Islet precursor cell (in vitro differentiated cells): ENCODE measurements around the gene NPEPL1.
"Not testable (repeated sequence)": the region's sequence is repeated elsewhere in the genome, so short reads cannot be mapped to it uniquely, and the experiment has no call there.

Experiments used
- DNase-seq: peaks from one replicate; pipeline ENCODE4 v3.0.0-alpha.2; 2018

NPEPL1 gene

GRCh38 chr20:58743929-58744534, 51.4 kb downstream of the NPEPL1 start:
- DNase-seq: no peak

GRCh38 chr20:58744836-58745235, 52.2 kb downstream of the NPEPL1 start:
- DNase-seq: no peak

DNA sequence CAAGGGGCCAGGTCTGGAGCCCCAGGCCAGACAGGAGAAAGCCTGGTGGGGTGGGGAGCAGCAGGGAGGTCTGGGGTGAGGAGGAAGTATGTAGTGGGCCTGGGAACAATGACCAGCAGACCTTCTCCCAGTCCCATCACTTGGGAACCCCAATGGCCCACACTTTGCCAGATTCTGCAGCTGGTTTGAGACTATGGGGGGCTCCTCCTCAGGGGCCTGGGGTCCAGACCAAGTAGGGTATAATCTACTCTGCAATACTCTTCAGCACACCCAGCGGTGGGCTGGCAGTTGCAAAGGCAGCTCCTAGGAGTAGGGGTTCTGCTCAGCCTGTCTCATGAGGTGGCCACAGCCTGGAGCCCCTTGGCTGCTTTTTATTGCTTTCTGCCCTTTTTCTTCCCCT, 52.8 kb downstream of the NPEPL1 start:
- no peak for DNase-seq

- no peak for DNase-seq
Observed at GRCh38 chr20:58746620-58747019, 54.0 kb downstream of the NPEPL1 start.

GRCh38 chr20:58747211-58747610, 54.6 kb downstream of the NPEPL1 start:
- DNase-seq: no peak

- DNase-seq: no peak
Observed at GRCh38 chr20:58748618-58749017, 56.0 kb downstream of the NPEPL1 start.

GRCh38 chr20:58749098-58749769, 56.6 kb downstream of the NPEPL1 start:
- DNase-seq: no peak

- DNase-seq: no peak
Observed at GRCh38 chr20:58749979-58750378, 57.4 kb downstream of the NPEPL1 start.

GRCh38 chr20:58750706-58751105, 58.1 kb downstream of the NPEPL1 start:
- DNase-seq: not testable (repeated sequence)

- no peak for DNase-seq
Observed at GRCh38 chr20:58751979-58752378, 59.4 kb downstream of the NPEPL1 start.

GRCh38 chr20:58752565-58752964, 60.0 kb downstream of the NPEPL1 start:
- DNase-seq: no peak

DNA sequence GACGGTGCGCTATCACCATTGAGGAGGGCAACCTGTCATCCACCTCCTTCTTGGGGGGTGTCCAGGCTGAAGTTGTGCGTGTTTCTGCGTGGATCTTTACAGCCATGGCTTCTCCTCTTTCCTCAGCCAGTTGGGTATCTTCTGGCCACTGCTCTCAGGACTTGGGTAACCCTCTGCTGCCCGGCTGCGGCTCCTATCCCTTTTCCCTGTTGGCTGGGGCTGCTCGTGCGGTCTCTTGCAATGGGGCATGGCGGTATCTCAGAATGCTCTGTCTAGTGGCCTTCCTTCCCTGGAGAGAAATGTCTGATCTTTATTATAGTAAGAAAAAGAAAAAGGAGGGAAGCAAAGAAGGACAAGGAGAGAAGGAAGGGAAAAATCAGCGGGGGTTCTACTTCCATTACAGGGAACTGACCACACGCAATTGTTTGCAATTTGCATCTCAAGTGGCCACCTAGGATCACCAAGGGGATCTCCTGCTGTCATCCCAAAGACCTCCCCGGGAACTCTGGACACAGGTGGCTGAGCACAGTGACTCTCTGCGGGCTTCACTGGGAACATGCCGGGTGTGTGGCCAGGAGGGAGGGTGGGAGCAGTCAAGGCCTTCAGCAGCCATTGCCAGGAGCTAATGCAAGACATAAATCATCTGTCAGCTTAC, 60.8 kb downstream of the NPEPL1 start:
- no peak for DNase-seq

DNA sequence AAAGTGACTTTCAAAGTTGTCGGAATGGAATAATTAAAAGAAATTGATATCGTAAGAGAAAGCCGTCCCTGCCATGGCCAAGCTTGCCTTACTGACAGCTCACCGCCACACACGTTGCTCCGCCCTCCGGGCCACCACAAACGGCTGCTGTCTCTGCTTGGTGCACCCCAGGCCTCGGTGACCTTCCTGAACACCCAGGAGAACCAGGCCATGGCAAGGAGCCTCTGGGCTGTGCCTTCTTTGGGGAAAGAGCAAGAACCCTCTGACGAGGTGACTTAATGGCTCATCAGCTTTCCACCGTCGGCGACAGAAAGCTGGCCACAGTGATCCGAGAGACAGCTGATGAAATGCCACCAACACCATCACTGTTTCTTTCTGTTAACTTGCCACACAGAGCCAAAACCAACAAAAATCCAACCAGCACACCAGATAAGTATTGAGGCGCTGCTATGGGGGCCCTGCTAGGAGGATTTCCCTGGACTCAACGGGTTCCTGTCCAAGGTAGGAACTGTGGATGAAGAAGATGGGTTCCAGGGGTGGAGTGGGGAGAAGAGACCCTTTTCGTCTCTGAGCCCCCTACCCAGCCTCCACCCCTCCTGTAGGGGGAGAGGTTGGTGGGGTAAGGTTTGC, 61.4 kb downstream of the NPEPL1 start:
- DNase-seq: no peak

- no peak for DNase-seq
Observed at GRCh38 chr20:58754584-58754983, 62.0 kb downstream of the NPEPL1 start.

GRCh38 chr20:58755062-58755697, 62.6 kb downstream of the NPEPL1 start:
- no peak for DNase-seq

- DNase-seq: no peak
Observed at GRCh38 chr20:58755766-58756449, 63.3 kb downstream of the NPEPL1 start.

DNA sequence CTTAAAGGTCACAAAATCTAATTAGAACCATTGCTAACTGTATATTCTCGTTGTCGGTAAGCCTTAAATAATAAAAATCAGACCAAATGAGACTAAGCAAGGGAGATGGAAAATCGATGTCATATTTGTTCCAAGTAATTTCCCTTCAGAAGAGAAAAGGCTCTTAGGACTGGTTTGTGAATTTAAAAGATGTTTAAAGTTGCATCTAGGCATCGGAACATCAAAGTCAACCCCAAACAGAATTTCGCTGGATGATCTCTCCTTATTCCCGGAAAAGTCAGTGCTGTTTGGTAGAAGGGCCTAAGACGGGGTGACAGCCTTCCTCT, 63.8 kb downstream of the NPEPL1 start:
- no peak for DNase-seq

DNA sequence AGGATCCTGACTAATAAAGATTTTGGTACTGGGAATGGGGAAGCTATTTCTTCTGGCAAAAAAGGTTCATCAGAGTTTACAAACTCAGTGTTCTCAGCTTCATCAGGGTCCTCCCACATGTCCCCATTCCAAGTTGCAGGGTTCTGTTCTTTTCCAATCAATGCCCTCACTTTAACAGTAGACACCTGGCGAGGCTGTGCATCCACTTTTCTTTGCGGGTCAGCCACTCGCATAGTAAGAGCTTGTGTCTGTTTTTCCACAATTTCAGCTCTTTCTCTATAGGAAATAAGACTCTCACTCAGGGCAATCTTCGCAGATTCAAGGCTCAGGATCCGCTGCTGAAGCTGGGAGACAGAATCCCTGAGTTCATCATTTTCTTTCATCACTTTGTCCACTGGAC, 65.0 kb downstream of the NPEPL1 start:
- peak; percentile 13 for DNase-seq

GRCh38 chr20:58759947-58760346, 67.3 kb downstream of the NPEPL1 start:
- peak; percentile 12 for DNase-seq

GRCh38 chr20:58760856-58761255, 68.3 kb downstream of the NPEPL1 start:
- no peak for DNase-seq

- peak; percentile 22 for DNase-seq
Observed at GRCh38 chr20:58762120-58762519, 69.5 kb downstream of the NPEPL1 start.

DNA sequence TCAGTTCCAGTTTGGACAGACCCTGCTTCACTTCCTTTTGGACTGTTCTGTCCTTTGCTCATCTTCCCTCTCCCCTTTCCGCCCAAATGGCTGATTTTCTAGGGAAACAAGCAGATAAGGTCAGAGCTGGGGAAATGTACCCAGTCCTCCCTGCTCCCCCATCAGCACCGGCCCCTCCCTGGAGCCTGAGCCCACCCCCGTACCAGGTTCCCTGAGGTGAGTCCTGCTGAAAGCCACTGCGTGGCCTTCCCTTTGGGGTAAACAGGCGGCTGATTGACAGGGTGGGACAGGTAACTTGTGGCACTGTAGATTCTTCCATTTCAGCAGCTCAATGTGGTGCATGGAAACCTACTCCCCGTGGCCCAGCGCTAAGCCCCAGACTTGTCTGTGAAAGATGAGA, 70.5 kb downstream of the NPEPL1 start:
- no peak for DNase-seq
